Left lung (tissue), 10 donors: ENCODE measurements around the gene CTDP1. TPM values are rescaled to one million over a fixed set of nuclear protein-coding genes. Genes with fewer than 3 reads are reported as not detected.
A peak's percentile ranks its signal among the peaks of the same experiment; 100 is the strongest.

Source experiments
- ATAC-seq: fragments of 200-7000 bp; cut with Tn5 transposase; one replicate; pipeline ENCODE4 v1.9.1; 2020; ENCODE audit warnings: moderate library complexity
- DNase-seq, 4 donors: peaks; one replicate each; pipeline ENCODE4 v3.0.0-alpha.2; 2013 to 2020
- H3K27ac ChIP-seq, 2 donors: fragments of 200-600 bp; sonication (generic) in 1 of 2; one replicate each; pipeline versions ENCODE4 v1.5.0 to v1.8.0; 2020 to 2021
- H3K27me3 ChIP-seq, 2 donors: fragments of 200-600 bp; sonication (generic) in 1 of 2; one replicate each; pipeline versions ENCODE4 v1.5.0 to v1.8.0; 2020 to 2021
- H3K36me3 ChIP-seq, 2 donors: fragments of 200-600 bp; sonication (generic) in 1 of 2; one replicate each; pipeline versions ENCODE4 v1.5.0 to v1.8.0; 2020 to 2021
- H3K4me1 ChIP-seq, 2 donors: fragments of 200-600 bp; one replicate each; pipeline ENCODE4 v1.8.0; 2021
- H3K4me3 ChIP-seq, 2 donors: fragments of 200-600 bp; sonication (generic) in 1 of 2; one replicate each; pipeline versions ENCODE4 v1.5.0 to v1.8.0; 2020 to 2021; ENCODE audit warnings: mild to moderate bottlenecking in 1 of 2
- H3K9me3 ChIP-seq, 2 donors: fragments of 200-600 bp; sonication (generic) in 1 of 2; one replicate each; pipeline versions ENCODE4 v1.5.0 to v1.8.0; 2020 to 2021
- CTCF ChIP-seq, 2 donors: fragments of 200-600 bp; sonication (generic) in 1 of 2; IDR thresholded peaks; one replicate each; pipeline versions ENCODE4 v1.5.0 to v1.8.0; 2021; ENCODE audit warnings: antibody characterized with exemption in 2 of 2
- intact Hi-C, 2 donors: fragments of 100-400 bp; cut with DNase I; formaldehyde crosslinking; loops; one replicate each; pipeline versions ENCODE4 v1.11.2 to v1.14.2; 2022
- polyA plus RNA-seq, 6 donors: library from polyadenylated mRNA; unstranded; fragments of 120-200 nt; gene quantifications; one replicate each; pipeline ENCODE4 v1.2.1, GENCODE V29; 2013; ENCODE audit not compliant: insufficient read length in 6 of 6
- total RNA-seq, 2 donors: library from RNA; stranded (reverse); fragmentation: NEBNext Ultra II Directional; extraction: Animal tissue kit (Norgen Biotek cat#: 25700); gene quantifications; one replicate each; pipeline ENCODE4 v1.2.1, GENCODE V29; 2021
- donor health status: DM: no; HTN: yes; CAD: no.
- donor health status: DM: no; HTN: no; CAD: no.

Gene CTDP1
- total and polyA plus RNA-seq, 8 donors = 8.4 to 24.4 (median 11.4) TPM

GRCh38 chr18:79685971-79686370 lies 6.4 kb downstream of the CTDP1 start:
- Histone ChIP-seq H3K36me3 (no peaks in the 10 kb centered on the region), H3K4me3 (no peak overlapping the region), H3K27me3 (no peaks in the 10 kb centered on the region), H3K27ac (no peak overlapping the region), H3K4me1 (peaks cover 5 to 54% of the 10 kb centered on the region in 2 donors), H3K9me3 (no peaks in the 10 kb centered on the region)
- intact Hi-C loops = no loop called here
- no peak for TF ChIP-seq CTCF (IDR thresholded peaks at IDR 0.05)
- no peak for DNase-seq
- ATAC-seq = no peak

GRCh38 chr18:79687806-79688205 lies 8.2 kb downstream of the CTDP1 start:
- H3K27ac ChIP-seq = no peak overlapping the region
- intact Hi-C loops = no loop called here
- H3K4me1 ChIP-seq = peaks cover 0 to 36% of the 10 kb centered on the region in 2 donors
- H3K27me3 ChIP-seq = no peaks in the 10 kb centered on the region
- TF ChIP-seq CTCF (IDR thresholded peaks at IDR 0.05) = no peak
- no peak for ATAC-seq
- no peak overlapping the region for H3K4me3 ChIP-seq
- H3K36me3 ChIP-seq = no peaks in the 10 kb centered on the region
- no peaks in the 10 kb centered on the region for H3K9me3 ChIP-seq
- DNase-seq = peak in 1 of 4 donors; percentile 43

GRCh38 chr18:79690071-79690470 lies 10.5 kb downstream of the CTDP1 start:
- Histone ChIP-seq H3K27ac (no peak overlapping the region), H3K4me1 (peaks cover 0 to 16% of the 10 kb centered on the region in 2 donors), H3K36me3 (peaks cover 0 to 6% of the 10 kb centered on the region in 2 donors), H3K9me3 (no peaks in the 10 kb centered on the region), H3K4me3 (no peak overlapping the region), H3K27me3 (no peaks in the 10 kb centered on the region)
- no peak for TF ChIP-seq CTCF (IDR thresholded peaks at IDR 0.05)
- intact Hi-C loops = no loop called here
- ATAC-seq (no peak), DNase-seq (peak in 1 of 4 donors; percentile 37)

GRCh38 chr18:79690586-79691482 lies 11.2 kb downstream of the CTDP1 start:
- intact Hi-C loops = no loop called here
- Histone ChIP-seq H3K9me3 (no peaks in the 10 kb centered on the region), H3K27me3 (no peaks in the 10 kb centered on the region), H3K4me1 (peaks cover 0 to 8% of the 10 kb centered on the region in 2 donors), H3K36me3 (peaks cover 0 to 14% of the 10 kb centered on the region in 2 donors), H3K4me3 (no peak overlapping the region), H3K27ac (no peak overlapping the region)
- TF ChIP-seq CTCF (IDR thresholded peaks at IDR 0.05) = no peak
- DNase-seq (peak in 1 of 4 donors; percentile 36), ATAC-seq (no peak)

- Histone ChIP-seq H3K4me1 (peaks cover 0 to 8% of the 10 kb centered on the region in 2 donors), H3K27ac (no peak overlapping the region), H3K4me3 (no peak overlapping the region), H3K27me3 (no peaks in the 10 kb centered on the region), H3K36me3 (peaks cover 0 to 26% of the 10 kb centered on the region in 2 donors), H3K9me3 (no peaks in the 10 kb centered on the region)
- ATAC-seq = no peak
- intact Hi-C loops = no loop called here
- no peak for DNase-seq
- no peak for TF ChIP-seq CTCF (IDR thresholded peaks at IDR 0.05)
These were observed 12.5 kb downstream of the CTDP1 start for GRCh38 chr18:79692056-79692455.
